ENCODE measurements around the gene AKAP7. TPM values are rescaled to one million over a fixed set of nuclear protein-coding genes. Genes with fewer than 3 reads are reported as not detected.

The AKAP7 gene
- polyA plus RNA-seq, 1 donor from 2014 or later, result 1.6 TPM

- Histone ChIP-seq H3K9ac (ENCODE audit: low read length) (no peak overlapping the region), H3K79me2 (replicated peaks; ENCODE audit: insufficient read depth, low read length) (no peaks in the 10 kb centered on the region), H3K4me3 (ENCODE audit: low read length) (no peak overlapping the region), H3K27me3 (ENCODE audit: insufficient read depth, low read depth, low read length) (no peaks in the 10 kb centered on the region), H3K36me3 (ENCODE audit: insufficient read depth, low read length) (no peaks in the 10 kb centered on the region), H2AFZ (ENCODE audit: low read depth, low read length) (no peak overlapping the region), H3K9me3 (ENCODE audit: low read length) (no peaks in the 10 kb centered on the region), H3K4me2 (ENCODE audit: low read length) (no peak overlapping the region), H3F3A (ENCODE audit: insufficient read depth, low read length, poor library complexity, severe bottlenecking) (no peaks in the 10 kb centered on the region), H3K9me2 (ENCODE audit: insufficient read depth, low read length) (no peaks in the 10 kb centered on the region), H4K20me1 (ENCODE audit: insufficient read depth) (no peaks in the 10 kb centered on the region), H3K27ac (ENCODE audit: low read length) (no peak overlapping the region)
- TF ChIP-seq MXI1 (conservative IDR thresholded peaks at IDR 0.05; ENCODE audit: poor library complexity, severe bottlenecking), result no peak
- TF ChIP-seq SMC3 (conservative IDR thresholded peaks at IDR 0.05; ENCODE audit: poor library complexity), result no peak
- no peak for TF ChIP-seq REST (IDR thresholded peaks at IDR 0.05; ENCODE audit: borderline replicate concordance)
- TF ChIP-seq TAF1 (IDR thresholded peaks at IDR 0.05; ENCODE audit: low read depth), result no peak
- no peak for TF ChIP-seq CTCF (IDR thresholded peaks at IDR 0.05; ENCODE audit: poor library complexity, severe bottlenecking)
- no peak for TF ChIP-seq EZH2 (IDR thresholded peaks at IDR 0.05; ENCODE audit: borderline replicate concordance, insufficient read depth, low read length, poor library complexity, severe bottlenecking)
- TF ChIP-seq POLR2AphosphoS5 (IDR thresholded peaks at IDR 0.05), result no peak
- TF ChIP-seq RAD21 (conservative IDR thresholded peaks at IDR 0.05), result no peak
Measured at GRCh38 chr6:131305037-131305850, 170.0 kb downstream of the AKAP7 start.

GRCh38 chr6:131309437-131309836 lies 174.2 kb downstream of the AKAP7 start:
- Histone ChIP-seq H4K20me1 (ENCODE audit: insufficient read depth) (no peaks in the 10 kb centered on the region), H3K9ac (ENCODE audit: low read length) (no peak overlapping the region), H3K79me2 (replicated peaks; ENCODE audit: insufficient read depth, low read length) (no peaks in the 10 kb centered on the region), H3K4me3 (ENCODE audit: low read length) (no peak overlapping the region), H2AFZ (ENCODE audit: low read depth, low read length) (no peak overlapping the region), H3F3A (ENCODE audit: insufficient read depth, low read length, poor library complexity, severe bottlenecking) (no peaks in the 10 kb centered on the region), H3K9me2 (ENCODE audit: insufficient read depth, low read length) (no peaks in the 10 kb centered on the region), H3K27ac (ENCODE audit: low read length) (no peak overlapping the region), H3K27me3 (ENCODE audit: insufficient read depth, low read depth, low read length) (no peaks in the 10 kb centered on the region), H3K36me3 (ENCODE audit: insufficient read depth, low read length) (no peaks in the 10 kb centered on the region), H3K9me3 (ENCODE audit: low read length) (no peaks in the 10 kb centered on the region), H3K4me2 (ENCODE audit: low read length) (no peak overlapping the region)
- TF ChIP-seq CTCF (IDR thresholded peaks at IDR 0.05; ENCODE audit: poor library complexity, severe bottlenecking) (no peak), SMC3 (conservative IDR thresholded peaks at IDR 0.05; ENCODE audit: poor library complexity) (no peak), POLR2AphosphoS5 (IDR thresholded peaks at IDR 0.05) (no peak), RAD21 (conservative IDR thresholded peaks at IDR 0.05) (no peak), REST (IDR thresholded peaks at IDR 0.05; ENCODE audit: borderline replicate concordance) (no peak), EZH2 (IDR thresholded peaks at IDR 0.05; ENCODE audit: borderline replicate concordance, insufficient read depth, low read length, poor library complexity, severe bottlenecking) (no peak), TAF1 (IDR thresholded peaks at IDR 0.05; ENCODE audit: low read depth) (no peak), MXI1 (conservative IDR thresholded peaks at IDR 0.05; ENCODE audit: poor library complexity, severe bottlenecking) (no peak), EP300 (conservative IDR thresholded peaks at IDR 0.05; ENCODE audit: poor library complexity, severe bottlenecking) (no peak)

Measured in neural cell (in vitro differentiated cells).